LNCaP clone FGC (cell line): Measurements from ENCODE around the gene MAP3K6.
"Not testable (repeated sequence)": the region's sequence is repeated elsewhere in the genome, so short reads cannot be mapped to it uniquely, and the experiment has no call there.

Source experiments
- DNase-seq: peaks from one replicate; pipeline ENCODE4 v3.0.0-alpha.2; 2011; ENCODE audit warnings: low read depth
- H3K4me3 ChIP-seq: 2 replicates; pipeline ENCODE4 v1.5.1; 2011; ENCODE audit warnings: mild to moderate bottlenecking, low read depth, low read length, control low read depth
- TF ChIP-seq, protein P1 (sequence below): IDR thresholded peaks from 2 replicates; pipeline ENCODE4 v1.5.1; 2012; ENCODE audit warnings: mild to moderate bottlenecking; ENCODE audit not compliant: control insufficient read depth, insufficient read depth; ENCODE audit errors: extremely low read depth

Gene MAP3K6

DNA sequence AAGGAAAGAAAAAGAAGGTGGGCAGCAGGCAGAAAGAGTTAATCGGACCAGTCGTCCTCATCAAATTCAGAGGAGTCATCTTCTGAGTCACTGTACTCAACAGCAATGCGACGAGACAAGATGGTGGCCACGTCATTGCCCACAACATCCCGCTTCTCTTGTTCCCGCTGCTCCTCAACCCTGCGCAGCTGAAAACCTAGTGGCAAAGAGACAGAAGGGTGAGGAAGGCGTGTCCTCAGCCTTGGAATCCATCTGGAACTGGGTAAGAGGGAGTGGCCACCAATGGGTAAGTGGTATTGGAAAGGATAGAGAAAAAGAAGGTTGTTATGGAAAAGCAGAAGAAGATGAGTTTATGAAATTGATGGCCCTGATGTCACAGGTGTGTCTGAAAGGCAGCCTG, 41.4 kb upstream of the MAP3K6 start:
- no peak for DNase-seq
- H3K4me3 ChIP-seq, result no peak overlapping the region
- TF ChIP-seq, protein P1, sequence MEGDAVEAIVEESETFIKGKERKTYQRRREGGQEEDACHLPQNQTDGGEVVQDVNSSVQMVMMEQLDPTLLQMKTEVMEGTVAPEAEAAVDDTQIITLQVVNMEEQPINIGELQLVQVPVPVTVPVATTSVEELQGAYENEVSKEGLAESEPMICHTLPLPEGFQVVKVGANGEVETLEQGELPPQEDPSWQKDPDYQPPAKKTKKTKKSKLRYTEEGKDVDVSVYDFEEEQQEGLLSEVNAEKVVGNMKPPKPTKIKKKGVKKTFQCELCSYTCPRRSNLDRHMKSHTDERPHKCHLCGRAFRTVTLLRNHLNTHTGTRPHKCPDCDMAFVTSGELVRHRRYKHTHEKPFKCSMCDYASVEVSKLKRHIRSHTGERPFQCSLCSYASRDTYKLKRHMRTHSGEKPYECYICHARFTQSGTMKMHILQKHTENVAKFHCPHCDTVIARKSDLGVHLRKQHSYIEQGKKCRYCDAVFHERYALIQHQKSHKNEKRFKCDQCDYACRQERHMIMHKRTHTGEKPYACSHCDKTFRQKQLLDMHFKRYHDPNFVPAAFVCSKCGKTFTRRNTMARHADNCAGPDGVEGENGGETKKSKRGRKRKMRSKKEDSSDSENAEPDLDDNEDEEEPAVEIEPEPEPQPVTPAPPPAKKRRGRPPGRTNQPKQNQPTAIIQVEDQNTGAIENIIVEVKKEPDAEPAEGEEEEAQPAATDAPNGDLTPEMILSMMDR, result no peak

DNA sequence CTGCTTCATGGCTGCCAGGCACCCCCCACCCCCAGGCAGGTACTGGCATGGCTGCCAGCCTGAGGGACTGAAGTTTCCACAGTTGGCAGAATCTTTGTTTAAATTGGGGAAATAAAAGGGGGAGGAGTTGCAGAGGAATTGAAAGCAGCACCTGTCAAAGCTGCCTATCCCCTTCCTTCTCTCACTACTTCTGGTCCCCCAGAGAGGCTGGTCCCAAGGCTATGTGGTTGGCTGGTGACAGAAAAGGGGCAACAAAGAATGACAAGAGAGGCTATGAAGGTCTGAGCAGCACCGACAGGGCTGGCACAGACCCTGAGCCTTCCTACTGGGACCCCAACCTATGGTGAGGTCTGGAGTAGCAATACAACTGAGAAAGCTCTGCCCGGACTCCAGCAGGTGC, 40.0 kb upstream of the MAP3K6 start:
- H3K4me3 ChIP-seq, DNase-seq: not testable (repeated sequence)

DNA sequence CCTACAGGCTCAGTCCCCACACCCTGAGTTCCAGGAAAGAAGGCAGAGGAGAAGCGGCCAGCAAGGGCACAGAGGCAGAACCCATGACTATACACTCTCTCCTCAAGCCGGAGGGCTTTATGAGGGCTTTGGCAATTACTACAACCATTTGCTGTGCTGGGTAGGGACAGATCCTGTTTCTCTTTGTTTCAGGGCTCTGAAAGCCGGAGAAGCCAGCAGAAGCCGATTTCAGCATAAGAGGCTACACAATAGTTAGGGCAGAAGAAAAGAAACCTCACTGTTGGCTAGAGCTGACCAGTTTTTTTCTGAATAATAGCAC, 39.6 kb upstream of the MAP3K6 start:
- no peak overlapping the region for H3K4me3 ChIP-seq
- TF ChIP-seq, protein P1, result no peak
- DNase-seq, result no peak

DNA sequence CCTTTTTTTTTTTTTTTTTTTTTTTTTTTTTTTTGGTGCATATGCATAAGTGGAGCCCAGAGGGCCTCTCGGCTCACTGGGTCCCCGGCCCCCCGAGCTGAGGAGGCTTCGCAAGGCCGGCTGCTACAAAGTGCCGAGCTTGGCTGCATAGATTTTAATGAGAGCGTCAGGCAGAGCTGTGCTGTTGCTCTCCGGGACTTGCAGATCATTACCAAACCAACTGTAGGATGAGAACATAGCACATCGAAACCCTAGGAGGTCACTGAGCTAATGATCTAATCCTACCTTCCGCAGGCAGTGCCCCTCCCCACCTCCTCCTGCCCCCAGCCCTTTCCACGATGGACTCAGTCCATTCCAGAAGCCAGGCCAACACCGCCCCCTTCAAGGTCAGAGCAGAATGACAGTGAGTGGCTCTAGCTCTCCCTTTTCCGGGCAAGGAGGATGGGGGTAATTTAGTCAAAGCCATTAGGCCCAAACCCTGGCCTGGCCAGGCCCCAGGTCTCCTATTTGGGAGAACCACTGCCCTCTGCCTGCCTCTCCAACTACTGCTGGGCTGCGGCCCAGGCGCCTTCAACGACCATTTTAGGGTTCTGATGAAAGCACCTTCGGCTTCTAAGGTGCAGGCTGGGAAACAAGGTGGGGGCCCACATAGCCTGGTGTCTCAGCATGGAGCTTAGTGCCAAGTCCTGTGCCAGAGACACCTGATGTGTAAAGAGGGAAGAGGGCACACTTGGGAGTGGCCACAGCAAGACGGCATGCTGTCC, 39.0 kb upstream of the MAP3K6 start:
- not testable (repeated sequence) for H3K4me3 ChIP-seq, DNase-seq

DNA sequence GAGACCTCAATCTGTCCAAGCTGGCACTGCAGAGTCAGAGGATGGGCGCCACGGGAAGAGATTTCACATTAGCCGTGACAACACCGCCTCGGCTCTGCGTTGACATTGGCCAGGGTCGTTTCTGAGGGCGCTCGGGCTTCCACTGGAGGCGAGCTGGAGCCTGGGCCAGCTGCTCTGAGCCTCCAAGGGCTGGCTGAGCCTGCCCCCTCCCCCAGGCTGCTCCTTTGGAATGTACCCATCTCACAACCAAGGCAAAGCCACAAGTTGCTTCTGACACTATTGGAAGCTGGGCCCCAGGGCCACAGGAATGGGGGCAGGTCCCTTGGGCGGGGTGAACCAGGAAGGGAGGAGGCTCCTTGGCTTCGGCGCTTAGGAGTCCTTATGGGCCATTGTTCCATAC, 38.3 kb upstream of the MAP3K6 start:
- H3K4me3 ChIP-seq, result no peak overlapping the region
- TF ChIP-seq, protein P1, result no peak
- DNase-seq, result no peak

DNA sequence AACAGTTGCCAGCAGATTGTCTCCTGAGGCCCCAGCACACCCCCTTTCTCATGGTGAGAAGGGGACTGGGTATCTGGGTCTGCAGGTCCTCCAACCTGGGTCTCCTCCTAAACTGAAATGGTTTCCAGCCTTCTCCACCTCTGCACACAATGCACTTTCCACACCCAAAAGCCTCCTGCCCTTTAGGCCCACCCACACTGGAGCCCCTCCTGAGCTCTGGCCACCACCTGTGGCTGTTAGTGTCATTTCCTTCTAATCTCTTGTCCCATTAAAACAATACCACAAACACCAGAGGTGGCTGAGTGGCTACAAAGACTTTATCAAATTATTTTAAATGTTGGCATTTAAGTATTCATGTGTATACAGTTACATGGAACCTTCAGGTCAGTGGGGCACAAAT, 37.2 kb upstream of the MAP3K6 start:
- TF ChIP-seq, protein P1, result no peak
- no peak for DNase-seq
- H3K4me3 ChIP-seq, result no peak overlapping the region

DNA sequence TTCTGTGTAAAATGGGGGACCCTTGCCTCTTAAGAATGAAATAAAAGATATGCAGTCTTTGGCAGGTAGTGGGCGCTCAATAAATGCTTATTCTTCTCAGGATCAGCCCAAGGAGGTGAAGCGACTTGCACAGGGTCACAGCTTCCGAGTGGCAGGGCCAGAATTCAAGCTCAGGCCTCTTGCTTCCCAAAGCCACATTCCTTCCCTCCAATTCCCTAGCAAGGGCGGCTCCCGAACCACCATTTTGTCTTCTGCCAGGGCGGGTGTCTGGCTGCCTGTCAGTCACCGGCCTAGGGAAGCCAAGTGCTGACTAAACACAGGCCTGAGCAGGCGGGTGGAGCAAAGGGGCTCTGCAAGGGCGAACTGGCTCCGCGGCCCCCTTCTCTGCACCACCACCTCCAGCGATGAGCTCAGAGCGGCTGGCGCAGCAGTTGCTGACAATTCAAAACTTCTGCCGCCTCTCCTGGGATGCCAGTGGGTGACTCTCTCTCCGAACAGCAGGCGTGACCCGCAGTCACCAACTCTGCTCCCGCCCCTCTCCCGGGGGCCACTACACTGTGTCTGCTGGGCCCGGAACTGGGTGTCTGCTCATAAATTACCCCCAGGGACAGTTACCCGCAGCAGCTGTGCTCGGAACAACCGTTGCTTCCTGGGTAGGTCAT, 36.4 kb upstream of the MAP3K6 start:
- no peak overlapping the region for H3K4me3 ChIP-seq
- TF ChIP-seq, protein P1, result peak; percentile 14; the same call in 1 of the 2 replicates
- no peak for DNase-seq

DNA sequence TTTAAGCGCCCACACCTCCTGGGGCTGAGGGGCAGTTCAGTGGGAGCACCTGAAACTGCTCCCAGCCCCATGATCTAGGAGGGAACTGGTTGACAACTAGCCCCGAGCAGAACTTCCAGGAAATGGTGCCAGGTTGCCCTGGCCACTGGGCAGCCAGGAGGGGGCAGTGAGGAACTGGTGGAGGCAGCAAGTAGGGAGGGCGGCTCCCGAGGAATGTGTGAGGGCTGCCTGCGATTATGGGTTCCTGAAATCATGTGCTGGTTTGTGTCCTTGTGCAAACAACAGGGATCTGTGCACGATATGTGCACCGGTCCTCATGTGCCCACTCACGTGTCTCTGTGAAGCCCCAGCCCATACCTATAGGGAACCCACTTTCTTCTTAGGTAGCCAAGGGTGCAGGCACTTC, 35.6 kb upstream of the MAP3K6 start:
- DNase-seq, result no peak
- TF ChIP-seq, protein P1, result peak; percentile 47; the same call in 1 of the 2 replicates

More for the DNA sequence above, 35.6 kb upstream of the MAP3K6 start:
- no peak overlapping the region for H3K4me3 ChIP-seq
